SKM-1 treated with dmso at 0.1 percent for 144 hours (cell line): ENCODE results near the gene VAT1L.

Source experiments
- DNase-seq: peaks from one replicate; lab custom pipeline; 2025; ENCODE audit not compliant: unreplicated experiment; lab: John Stamatoyannopoulos, UW

The VAT1L gene

GRCh38 chr16:77947590-77947989 is 159.2 kb downstream of the VAT1L start:
- DNase-seq, result peak; percentile 14

GRCh38 chr16:77948835-77949234 is 160.5 kb downstream of the VAT1L start:
- DNase-seq, result no peak

- no peak for DNase-seq
Observed at GRCh38 chr16:77949445-77949844, 161.1 kb downstream of the VAT1L start.

DNA sequence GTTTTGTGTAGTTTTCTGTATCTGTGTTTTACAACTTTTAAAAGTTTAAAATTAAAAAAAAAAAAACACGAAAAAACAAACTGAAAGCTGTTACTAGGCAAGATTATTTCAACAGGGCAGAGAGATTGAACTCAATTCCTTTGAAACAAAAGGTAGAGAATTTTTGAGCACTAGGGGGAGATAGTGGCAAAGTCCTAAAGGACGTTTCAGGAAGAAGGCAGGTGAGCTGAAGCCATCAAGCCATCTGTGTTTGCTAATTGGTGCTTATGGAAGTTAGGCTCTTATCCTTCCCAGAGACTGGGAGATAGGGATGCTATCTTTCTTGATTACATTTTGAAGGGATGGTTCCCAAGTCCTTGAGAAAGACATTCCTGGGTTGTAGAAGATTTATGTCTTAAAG is 163.4 kb downstream of the VAT1L start:
- peak; percentile 39 for DNase-seq

- no peak for DNase-seq
Observed at GRCh38 chr16:77955127-77955526, 166.8 kb downstream of the VAT1L start.

- no peak for DNase-seq
Observed at GRCh38 chr16:77956231-77956630, 167.9 kb downstream of the VAT1L start.

- no peak for DNase-seq
Observed at GRCh38 chr16:77960766-77961165, 172.4 kb downstream of the VAT1L start.

DNA sequence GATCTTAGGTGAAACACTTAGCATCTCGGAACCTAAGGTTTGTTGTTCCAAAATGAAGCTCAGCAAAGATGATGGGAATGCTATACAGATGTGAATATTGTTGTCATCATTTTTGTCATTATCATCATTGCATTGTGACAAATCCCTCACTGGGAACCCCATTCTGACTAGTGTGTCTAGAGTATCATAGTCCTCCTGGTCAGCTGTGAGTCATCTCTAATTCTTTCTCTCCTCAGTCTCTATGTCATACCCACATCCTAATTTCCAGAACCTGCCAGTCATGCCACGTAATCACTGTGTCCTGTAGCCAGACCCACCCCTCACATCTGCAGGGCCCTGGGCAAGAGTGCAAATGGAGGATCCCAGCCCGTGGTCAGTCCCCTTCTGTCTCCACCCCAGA is 173.4 kb downstream of the VAT1L start:
- DNase-seq, result no peak

DNA sequence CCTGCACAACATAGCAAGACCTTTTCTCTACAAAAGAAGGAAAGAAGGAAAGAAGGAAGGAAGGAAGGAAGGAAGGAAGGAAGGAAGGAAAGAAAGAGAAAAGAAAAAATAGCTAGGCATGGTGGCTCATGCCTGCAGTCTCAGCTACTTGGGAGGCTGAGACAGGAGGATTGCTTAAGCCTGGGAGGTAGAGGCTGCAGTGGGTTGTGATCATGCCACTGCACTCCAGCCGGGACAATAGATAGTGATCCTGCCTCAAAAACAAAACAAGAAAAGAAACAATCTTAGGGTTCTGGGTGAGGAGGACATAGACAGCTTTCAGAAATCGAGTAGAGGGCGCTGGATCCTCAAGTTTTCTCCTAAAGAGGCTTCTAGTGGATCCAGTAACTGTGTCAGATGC is 174.3 kb downstream of the VAT1L start:
- no peak for DNase-seq

DNA sequence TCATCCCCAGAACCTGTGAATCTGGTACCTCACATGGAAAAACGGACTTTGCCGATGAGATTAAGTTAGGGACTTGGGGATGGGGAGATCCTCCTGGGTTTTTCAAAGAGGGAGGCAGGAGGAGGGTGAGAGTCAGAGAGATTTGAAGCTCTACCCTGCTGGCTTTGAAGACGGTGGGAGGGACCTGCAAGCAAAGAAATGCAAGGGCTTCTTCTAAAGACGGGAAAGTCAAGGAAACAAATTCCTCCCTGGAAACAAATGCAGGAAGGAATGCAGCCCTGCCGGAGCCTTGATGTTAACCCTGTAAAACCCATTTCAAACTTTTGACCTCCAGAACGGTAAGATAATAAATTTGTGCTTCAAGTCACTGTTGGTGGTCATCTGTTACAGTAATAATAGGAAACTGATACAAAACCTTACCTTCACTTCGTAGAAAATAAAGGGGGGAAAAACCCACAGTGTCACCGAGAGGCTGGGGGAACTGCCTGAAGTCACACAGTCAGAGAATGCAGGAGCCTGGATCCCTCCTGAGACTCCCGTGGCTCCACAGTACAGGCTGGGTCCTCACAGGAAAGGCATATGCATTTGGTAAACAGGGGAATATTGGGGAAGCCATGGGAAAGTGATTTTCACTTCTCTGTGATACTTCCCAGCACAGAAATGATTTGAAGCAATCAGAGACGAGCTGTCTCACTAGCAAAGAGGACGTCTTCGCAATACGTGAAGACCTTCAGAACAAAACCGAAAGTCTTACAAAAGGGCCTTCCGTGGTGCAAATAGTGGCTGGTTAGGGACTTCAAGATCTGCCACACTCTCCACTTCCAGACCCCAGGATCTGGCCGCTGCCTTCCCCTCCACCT is 175.1 kb downstream of the VAT1L start:
- no peak for DNase-seq

- DNase-seq, result no peak
Observed at GRCh38 chr16:77965346-77965745, 177.0 kb downstream of the VAT1L start.

DNA sequence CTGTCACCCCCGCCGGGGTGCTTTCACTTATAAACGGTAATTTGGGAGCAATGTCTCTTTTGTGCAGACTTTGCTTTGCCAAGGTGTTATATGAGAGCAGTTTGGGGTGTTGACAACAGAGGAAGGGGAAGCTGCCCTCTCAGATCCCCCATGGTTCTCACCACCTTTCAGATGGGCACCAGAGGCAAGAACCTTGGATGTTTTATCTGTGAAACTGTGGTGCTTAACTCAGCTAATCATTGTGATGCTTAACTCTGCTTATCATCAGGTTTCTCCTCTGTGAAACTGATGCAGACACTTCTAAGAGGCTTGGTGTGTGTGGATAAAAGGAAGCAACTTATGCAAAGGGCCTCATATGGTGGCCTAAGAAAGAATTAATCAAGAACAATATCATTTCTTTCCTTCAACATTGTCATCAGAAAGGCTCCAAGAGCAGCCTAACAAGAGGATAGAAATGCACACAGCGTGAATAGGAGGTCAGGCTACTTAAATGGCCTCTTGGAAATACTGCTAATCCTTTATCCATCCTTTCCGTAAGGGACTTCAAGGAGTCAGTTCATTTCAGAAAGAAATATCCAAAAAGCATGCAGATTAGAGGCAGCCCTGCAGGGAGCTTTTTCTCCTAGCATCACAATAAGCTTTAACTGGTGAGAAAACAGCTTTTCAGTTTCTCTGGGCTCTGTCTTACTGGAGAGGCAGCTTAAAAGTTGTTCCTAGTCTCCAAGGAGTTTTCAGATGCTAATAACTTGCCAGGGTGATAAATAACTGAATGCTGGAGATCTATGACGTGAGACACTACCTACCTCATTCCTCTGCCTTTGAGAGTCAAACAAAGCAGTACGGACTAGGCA is 178.9 kb downstream of the VAT1L start:
- DNase-seq, result no peak

- DNase-seq, result no peak
Observed at GRCh38 chr16:77969861-77970260, 181.5 kb downstream of the VAT1L start.

- no peak for DNase-seq
Observed at GRCh38 chr16:77970371-77970770, 182.0 kb downstream of the VAT1L start.

GRCh38 chr16:77971306-77972061 is 183.1 kb downstream of the VAT1L start:
- DNase-seq, result peak; percentile 62

GRCh38 chr16:77972062-77972392 is 183.7 kb downstream of the VAT1L start:
- DNase-seq, result no peak

GRCh38 chr16:77974883-77975282 is 186.5 kb downstream of the VAT1L start:
- DNase-seq, result no peak

DNA sequence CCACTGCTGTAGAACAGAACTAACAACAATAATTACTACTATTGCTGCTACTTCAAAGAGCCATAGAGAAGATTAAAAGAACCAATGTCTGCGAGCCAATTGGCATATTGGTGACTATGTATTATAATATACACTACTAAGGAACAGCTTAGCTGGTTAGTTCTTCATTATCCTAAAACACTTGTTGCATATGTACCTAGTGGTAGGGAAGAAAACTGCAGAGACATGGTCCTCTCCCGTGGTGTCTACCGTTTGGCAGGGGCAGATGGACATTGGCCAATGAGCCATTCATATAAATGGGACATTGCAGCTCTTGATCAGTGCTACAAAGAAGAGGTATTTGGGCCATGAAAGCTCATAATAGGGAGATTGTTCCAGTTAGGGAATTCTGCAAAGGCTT is 187.6 kb downstream of the VAT1L start:
- DNase-seq, result no peak

- DNase-seq, result no peak
Observed at GRCh38 chr16:77977339-77977738, 189.0 kb downstream of the VAT1L start.

DNA sequence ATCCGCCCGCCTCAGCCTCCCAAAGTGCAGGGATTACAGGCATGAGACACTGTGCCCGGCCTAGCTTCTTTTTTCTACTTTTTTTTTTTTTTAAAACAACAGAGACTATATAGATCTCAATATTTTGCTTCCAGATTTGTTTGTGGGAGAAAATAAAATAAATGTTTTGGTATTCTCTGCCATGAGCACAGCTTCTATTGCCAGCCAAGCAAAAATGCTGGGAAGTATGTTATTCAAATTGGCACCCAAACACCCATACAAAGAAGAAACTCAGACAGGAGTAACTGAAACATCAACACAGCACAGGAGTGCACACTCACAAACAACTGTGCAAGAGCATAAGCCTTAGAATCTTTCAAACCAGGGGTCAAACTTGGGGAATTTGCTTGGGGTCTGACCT is 196.7 kb downstream of the VAT1L start:
- no peak for DNase-seq

- DNase-seq, result no peak
Observed at GRCh38 chr16:77986011-77986740, 197.8 kb downstream of the VAT1L start.
